Spleen (tissue), 11 donors: ENCODE measurements around the gene GNA14. TPM values are rescaled to one million over a fixed set of nuclear protein-coding genes. Genes with fewer than 3 reads are reported as not detected.

Experiments used
- DNase-seq: peaks from one replicate; pipeline ENCODE4 v3.0.0-alpha.2; 2020
- H3K27ac ChIP-seq, 8 donors: fragments of 200-600 bp; sonication (generic) in 7 of 8; 1 replicate in 4 of 8; 2 replicates in 4 of 8; pipeline versions ENCODE4 v1.5.0 to v1.8.0; 2016 to 2021; ENCODE audit warnings: inconsistent platforms in 4 of 8, mild to moderate bottlenecking in 4 of 8, moderate library complexity in 1 of 8
- H3K27me3 ChIP-seq, 7 donors: fragments of 200-600 bp; sonication (generic) in 6 of 7; replicated peaks in 1 of 7; 1 replicate in 4 of 7; 2 replicates in 3 of 7; pipeline versions ENCODE4 v1.5.0 to v1.8.0; 2016 to 2021; ENCODE audit warnings: inconsistent platforms in 3 of 7, mild to moderate bottlenecking in 1 of 7
- H3K36me3 ChIP-seq, 6 donors: fragments of 200-600 bp; sonication (generic) in 5 of 6; 1 replicate in 4 of 6; 2 replicates in 2 of 6; pipeline versions ENCODE4 v1.5.0 to v1.8.0; 2016 to 2021; ENCODE audit warnings: inconsistent platforms in 2 of 6
- H3K4me1 ChIP-seq, 6 donors: fragments of 200-600 bp; sonication (generic) in 5 of 6; 1 replicate in 3 of 6; 2 replicates in 3 of 6; pipeline versions ENCODE4 v1.5.0 to v1.8.0; 2016 to 2021; ENCODE audit warnings: inconsistent platforms in 3 of 6
- H3K4me3 ChIP-seq, 8 donors: fragments of 200-600 bp; sonication (generic) in 7 of 8; 1 replicate in 4 of 8; 2 replicates in 4 of 8; pipeline versions ENCODE4 v1.5.0 to v1.8.0; 2016 to 2021; ENCODE audit warnings: inconsistent platforms in 4 of 8, mild to moderate bottlenecking in 4 of 8, moderate library complexity in 2 of 8
- H3K9me3 ChIP-seq, 8 donors: fragments of 200-600 bp; sonication (generic) in 7 of 8; 1 replicate in 4 of 8; 2 replicates in 4 of 8; pipeline versions ENCODE4 v1.5.0 to v1.8.0; 2016 to 2021; ENCODE audit warnings: inconsistent platforms in 4 of 8
- CTCF ChIP-seq, 11 experiments: fragments of 200-600 bp in 7 of 11; fragments of 450-650 bp in 4 of 11; sonication (generic) in 4 of 11; IDR thresholded peaks in 8 of 11; conservative IDR thresholded peaks in 3 of 11; 1 replicate in 7 of 11; 2 replicates in 4 of 11; pipeline versions ENCODE4 v1.4.0 to v1.8.0; 2016 to 2021; ENCODE audit warnings: antibody characterized with exemption in 11 of 11, inconsistent platforms in 4 of 11, mild to moderate bottlenecking in 1 of 11
- POLR2A ChIP-seq, 3 donors: fragments of 450-650 bp; IDR thresholded peaks; one replicate each; pipeline ENCODE4 v1.5.1; 2017; ENCODE audit warnings: antibody characterized with exemption in 3 of 3, mild to moderate bottlenecking in 1 of 3
- POLR2AphosphoS5 ChIP-seq, 3 donors: sonication (generic); formaldehyde crosslinking; IDR thresholded peaks; one replicate each; pipeline ENCODE4 v1.5.1; 2017; ENCODE audit warnings: antibody characterized with exemption in 3 of 3
- WGBS, 5 donors: extraction: QIAGEN DNeasy Blood & Tissue Kit in 3 of 5; methylation state at CpG; one replicate each; pipeline versions ENCODE4 v1.1.5 to v1.1.7; 2013 to 2018; 5-methylcytosine and 5-hydroxymethylcytosine counted together
- intact Hi-C: fragments of 100-400 bp; cut with DNase I; formaldehyde crosslinking; loops from one replicate; pipeline ENCODE4 v1.15.0; 2023; ENCODE audit warnings: low total_unique reads
- polyA plus RNA-seq, 3 donors: library from polyadenylated mRNA; stranded (reverse); fragments of 200-250 nt; gene quantifications; one replicate each; pipeline ENCODE4 v1.2.1, GENCODE V29; 2013
- total RNA-seq, 7 donors: library from RNA; depleted of rRNA in 3 of 7; stranded (reverse); fragments of >200 nt in 3 of 7; fragmentation: NEBNext Ultra II Directional in 4 of 7; extraction: Animal tissue kit (Norgen Biotek cat#: 25700) in 4 of 7; gene quantifications; one replicate each; pipeline versions ENCODE4 v1.1.0 to v1.2.1, GENCODE V29; 2016 to 2021
- donor health status: healthy with polysubstance abuse.
- donor health status: DM: no; HTN: no; CAD: no; lungs with moderate emphysema.
- donor health status: DM: no; HTN: no; CAD: no.
- donor health status: Bipolar disorder and iron deficiency.
- donor health status: healthy.
- donor health status: DM: no; HTN: no; CAD: no.
- donor health status: DM: yes; HTN: yes; CAD: no.

The GNA14 gene
- total and polyA plus RNA-seq, 10 donors = 1.7 to 41.7 (median 7.9) TPM

- TF ChIP-seq CTCF (IDR thresholded peaks at IDR 0.05 in 8 of 11, conservative IDR thresholded peaks at IDR 0.05 in 3 of 11) (no peak), POLR2AphosphoS5 (IDR thresholded peaks at IDR 0.05) (no peak), POLR2A (IDR thresholded peaks at IDR 0.05) (no peak)
- H3K27me3 ChIP-seq = peaks cover 0 to 6% (median 0%) of the 10 kb centered on the region in 7 donors
- WGBS, 5 donors = 84 to 93% (median 86%) methylated on average over 3 of the region's 3 CpGs
- H3K4me1 ChIP-seq = peaks cover 0 to 7% (median 0%) of the 10 kb centered on the region in 6 donors
- peaks cover 0 to 17% (median 9%) of the 10 kb centered on the region in 8 donors for H3K9me3 ChIP-seq
- no peak for DNase-seq
- no peaks in the 10 kb centered on the region for H3K36me3 ChIP-seq
- no peak overlapping the region for H3K4me3 ChIP-seq
- no peak overlapping the region for H3K27ac ChIP-seq
- intact Hi-C loops = no loop called here
Observed at GRCh38 chr9:77472646-77473045, 175.5 kb downstream of the GNA14 start.

- no peaks in the 10 kb centered on the region for H3K36me3 ChIP-seq
- H3K27me3 ChIP-seq = peaks cover 0 to 6% (median 0%) of the 10 kb centered on the region in 7 donors
- peaks cover 0 to 17% (median 9%) of the 10 kb centered on the region in 8 donors for H3K9me3 ChIP-seq
- intact Hi-C loops = no loop called here
- 89 to 97% (median 91%) methylated on average over 3 of the region's 3 CpGs for WGBS, 5 donors
- peaks cover 0 to 7% (median 0%) of the 10 kb centered on the region in 6 donors for H3K4me1 ChIP-seq
- TF ChIP-seq POLR2AphosphoS5 (IDR thresholded peaks at IDR 0.05) (no peak), POLR2A (IDR thresholded peaks at IDR 0.05) (no peak)
- no peak for DNase-seq
- no peak overlapping the region for H3K27ac ChIP-seq
- H3K4me3 ChIP-seq = no peak overlapping the region
Observed at GRCh38 chr9:77471572-77471971, 176.6 kb downstream of the GNA14 start.

- H3K36me3 ChIP-seq = no peaks in the 10 kb centered on the region
- H3K27me3 ChIP-seq = peaks cover 0 to 6% (median 0%) of the 10 kb centered on the region in 7 donors
- 73 to 84% (median 82%) methylated on average over 5 of the region's 5 CpGs for WGBS, 5 donors
- intact Hi-C loops = loop anchor here (5.0 kb wide), 1 partner anchor 258 kb away; no protein-coding TSS in a partner anchor
- no peak for DNase-seq
- TF ChIP-seq POLR2A (IDR thresholded peaks at IDR 0.05) = no peak
- TF ChIP-seq CTCF (IDR thresholded peaks at IDR 0.05 in 8 of 11, conservative IDR thresholded peaks at IDR 0.05 in 3 of 11) = no peak
- no peaks in the 10 kb centered on the region for H3K4me1 ChIP-seq
- no peak overlapping the region for H3K4me3 ChIP-seq
- H3K9me3 ChIP-seq = peaks cover 0 to 17% (median 9%) of the 10 kb centered on the region in 8 donors
- no peak overlapping the region for H3K27ac ChIP-seq
Observed at GRCh38 chr9:77469515-77470231, 178.4 kb downstream of the GNA14 start.

GRCh38 chr9:77464661-77465060, 183.5 kb downstream of the GNA14 start:
- no peaks in the 10 kb centered on the region for H3K36me3 ChIP-seq
- peaks cover 0 to 8% (median 0%) of the 10 kb centered on the region in 7 donors for H3K27me3 ChIP-seq
- DNase-seq = no peak
- TF ChIP-seq CTCF (IDR thresholded peaks at IDR 0.05 in 8 of 11, conservative IDR thresholded peaks at IDR 0.05 in 3 of 11) (no peak), POLR2AphosphoS5 (IDR thresholded peaks at IDR 0.05) (no peak), POLR2A (IDR thresholded peaks at IDR 0.05) (no peak)
- no peak overlapping the region for H3K4me3 ChIP-seq
- H3K4me1 ChIP-seq = peaks cover 0 to 12% (median 0%) of the 10 kb centered on the region in 6 donors
- no peak overlapping the region for H3K27ac ChIP-seq
- 63 to 98% (median 81%) methylated on average over 3 of the region's 3 CpGs for WGBS, 5 donors
- intact Hi-C loops = loop anchor here (5.0 kb wide), 1 partner anchor 263 kb away; no protein-coding TSS in a partner anchor
- H3K9me3 ChIP-seq = no peaks in the 10 kb centered on the region
